ENCODE measurements around the gene PACSIN3. TPM values are rescaled to one million over a fixed set of nuclear protein-coding genes. Genes with fewer than 3 reads are reported as not detected.

PACSIN3 gene
- total RNA-seq, 2 experiments from 2014 or later, result 7.9 to 9.9 TPM

GRCh38 chr11:47180006-47180787 lies 6.0 kb downstream of the PACSIN3 start:
- POLR2A ChIA-PET, result interaction anchor here (0.5 kb wide), 1 partner anchor 49 kb away, joined by 3 read pairs; no protein-coding TSS in a partner anchor
- CTCF ChIA-PET, result interaction anchor here (0.7 to 3.4 kb wide), 8 partner anchors 9 to 245 kb away, joined by 3 to 30 read pairs (median 4); partner anchors contain the start of genes ACP2, DDB2 and PACSIN3

GRCh38 chr11:47179655-47179991 lies 6.6 kb downstream of the PACSIN3 start:
- ChIA-PET POLR2A (interaction anchor here (0.5 kb wide), 1 partner anchor 49 kb away, joined by 3 read pairs; no protein-coding TSS in a partner anchor), CTCF (interaction anchor here (0.9 to 3.4 kb wide), 7 partner anchors 10 to 194 kb away, joined by 3 to 30 read pairs (median 5); partner anchors contain the start of genes ACP2, DDB2 and PACSIN3)

- ChIA-PET CTCF (interaction anchor here (0.9 to 3.4 kb wide), 15 partner anchors 10 to 93 kb away, joined by 3 to 30 read pairs (median 5); partner anchors contain the start of genes ACP2, DDB2 and PACSIN3), POLR2A (no interaction called here)
These were observed 7.2 kb downstream of the PACSIN3 start for GRCh38 chr11:47178737-47179654.

DNA sequence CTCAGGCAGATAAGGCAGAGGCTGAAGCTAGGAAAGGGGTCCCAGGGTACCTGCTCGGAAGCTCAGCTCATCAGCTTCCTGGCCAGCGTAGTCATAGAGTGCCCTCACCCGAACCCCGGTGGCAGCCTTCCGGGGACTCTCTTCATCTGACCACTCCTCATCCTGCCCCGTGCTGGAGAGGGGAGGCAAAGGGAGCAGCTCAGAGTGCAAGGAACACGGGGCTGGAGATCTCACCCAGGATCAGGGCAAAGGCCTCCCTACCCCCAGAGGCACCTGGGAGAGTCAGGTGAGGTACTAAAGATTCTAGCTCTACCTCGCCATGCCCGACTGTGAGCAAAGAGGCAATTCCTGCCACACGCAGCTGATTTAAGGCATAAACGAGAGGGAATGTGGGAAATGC lies 7.9 kb downstream of the PACSIN3 start:
- CTCF ChIA-PET, result interaction anchor here (0.6 to 3.4 kb wide), 14 partner anchors 11 to 233 kb away, joined by 3 to 30 read pairs (median 3); partner anchors contain the start of genes ACP2, DDB2, NR1H3 and PACSIN3

DNA sequence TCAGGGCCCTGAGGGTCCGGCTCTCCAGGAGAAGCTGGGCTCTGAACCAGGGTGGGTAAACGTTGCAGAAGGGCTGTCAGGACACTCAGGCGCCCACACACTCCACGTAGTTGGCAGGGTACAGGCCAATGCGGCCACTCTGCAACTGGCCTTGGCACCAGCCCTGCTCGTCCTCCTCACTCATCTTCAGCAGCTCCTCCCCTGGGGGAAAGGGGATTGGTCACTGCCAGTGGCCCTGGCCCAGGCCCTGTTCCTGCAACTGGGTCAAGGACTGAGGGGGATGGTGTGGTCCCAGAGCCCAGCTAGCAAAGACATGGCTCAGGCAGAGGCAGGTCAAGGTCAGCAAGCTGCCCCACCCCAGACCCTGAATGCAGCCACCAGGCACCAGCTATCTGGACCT lies 8.4 kb downstream of the PACSIN3 start:
- ChIA-PET CTCF (interaction anchor here (0.6 to 3.4 kb wide), 16 partner anchors 7 to 234 kb away, joined by 3 to 30 read pairs (median 4); partner anchors contain the start of genes ACP2, DDB2, NR1H3 and PACSIN3), POLR2A (no interaction called here)

More for the DNA sequence above, 7.9 kb downstream of the PACSIN3 start:
- POLR2A ChIA-PET, result no interaction called here

DNA sequence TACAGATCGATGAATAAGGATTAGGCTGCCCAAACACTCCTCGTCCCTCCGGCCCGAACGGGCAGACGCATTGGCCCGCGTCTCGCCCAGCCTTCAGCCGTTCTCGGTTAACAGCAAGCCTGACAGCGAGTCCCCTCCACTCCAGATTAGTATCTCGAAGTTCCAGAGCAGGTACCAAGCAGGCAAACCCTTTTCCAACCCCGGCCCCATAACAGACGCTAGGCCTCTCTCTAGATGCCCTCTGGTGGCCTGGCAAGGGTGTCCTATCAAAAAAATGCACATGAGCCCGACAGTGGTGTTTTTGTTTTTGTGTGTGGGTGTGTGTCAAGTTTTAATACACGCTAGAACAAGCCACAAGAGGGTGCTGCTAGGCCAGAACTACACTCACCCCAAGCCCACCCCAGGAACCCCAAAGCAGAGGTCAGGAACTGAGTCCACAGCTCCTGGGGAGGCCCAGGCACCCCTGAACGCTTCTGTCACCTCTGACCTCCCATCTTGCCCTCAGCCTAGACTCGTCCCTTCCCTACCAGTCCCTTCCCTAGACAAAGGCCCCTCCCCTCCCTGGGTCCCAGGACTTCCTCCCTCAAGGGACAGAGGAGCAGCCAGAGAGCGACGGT lies 8.9 kb downstream of the PACSIN3 start:
- ChIA-PET POLR2A (interaction anchor here (1.0 kb wide), 1 partner anchor 37 kb away, joined by 5 read pairs; the partner anchor contains the start of gene DDB2), CTCF (interaction anchor here (0.7 to 3.4 kb wide), 13 partner anchors 8 to 234 kb away, joined by 3 to 30 read pairs (median 5); partner anchors contain the start of genes ACP2, DDB2, NR1H3 and PACSIN3)

DNA sequence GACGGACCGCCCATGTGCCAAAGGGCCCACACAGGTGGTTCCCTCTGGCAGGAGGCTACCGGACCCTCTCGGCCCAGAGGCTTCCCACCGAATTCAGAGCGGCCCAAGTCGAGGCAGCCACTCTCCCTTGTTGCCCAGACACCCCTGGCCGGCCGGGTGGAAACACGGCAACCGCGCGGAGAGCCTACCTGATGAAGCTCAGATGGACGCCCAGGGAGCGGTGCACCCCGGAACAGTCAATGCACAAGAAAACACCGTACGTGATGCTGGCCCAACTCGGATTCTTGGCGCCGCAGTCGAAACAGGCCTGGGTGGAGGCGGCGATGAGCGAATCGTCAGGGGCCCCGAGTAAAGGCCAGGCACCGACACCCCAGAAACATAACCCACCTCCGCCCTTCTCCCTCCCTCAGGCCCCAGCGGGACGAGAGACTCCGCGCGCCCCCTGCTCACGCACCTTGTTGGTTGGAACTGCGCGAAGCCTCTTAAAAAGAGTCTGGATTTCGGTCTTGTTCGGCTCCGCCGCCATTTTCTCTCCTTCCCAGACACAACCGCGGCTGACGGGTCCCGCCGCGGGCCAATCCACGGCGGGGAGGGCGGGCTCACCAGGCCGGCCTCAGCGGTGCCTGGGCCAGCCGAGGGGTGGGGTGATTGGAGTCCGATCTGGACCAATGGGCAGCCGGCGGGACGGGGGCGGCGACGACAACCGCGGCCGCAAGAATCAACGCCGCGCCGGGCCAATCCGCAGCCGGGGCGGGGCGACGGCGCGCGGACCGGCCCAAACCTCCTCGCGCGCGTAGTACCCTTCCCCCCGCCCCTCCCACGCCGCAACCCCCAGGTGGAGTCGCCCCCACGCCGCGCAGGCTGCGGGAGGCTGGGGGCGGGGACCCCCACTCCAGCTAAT lies 9.7 kb downstream of the PACSIN3 start, which contains the start of gene ARFGAP2:
Gene ARFGAP2 (minus strand): TSS at position 552 of the 901 bp plus-strand sequence. CDS start 26 bp downstream, at position 526.
- ChIA-PET CTCF (interaction anchor here (0.6 to 3.4 kb wide), 9 partner anchors 9 to 149 kb away, joined by 4 to 30 read pairs (median 8); partner anchors contain the start of genes DDB2, NR1H3 and PACSIN3), POLR2A (interaction anchor here (0.5 to 1.0 kb wide), 2 partner anchors 38 to 291 kb away, joined by 3 to 5 read pairs; partner anchors contain the start of gene DDB2)

DNA sequence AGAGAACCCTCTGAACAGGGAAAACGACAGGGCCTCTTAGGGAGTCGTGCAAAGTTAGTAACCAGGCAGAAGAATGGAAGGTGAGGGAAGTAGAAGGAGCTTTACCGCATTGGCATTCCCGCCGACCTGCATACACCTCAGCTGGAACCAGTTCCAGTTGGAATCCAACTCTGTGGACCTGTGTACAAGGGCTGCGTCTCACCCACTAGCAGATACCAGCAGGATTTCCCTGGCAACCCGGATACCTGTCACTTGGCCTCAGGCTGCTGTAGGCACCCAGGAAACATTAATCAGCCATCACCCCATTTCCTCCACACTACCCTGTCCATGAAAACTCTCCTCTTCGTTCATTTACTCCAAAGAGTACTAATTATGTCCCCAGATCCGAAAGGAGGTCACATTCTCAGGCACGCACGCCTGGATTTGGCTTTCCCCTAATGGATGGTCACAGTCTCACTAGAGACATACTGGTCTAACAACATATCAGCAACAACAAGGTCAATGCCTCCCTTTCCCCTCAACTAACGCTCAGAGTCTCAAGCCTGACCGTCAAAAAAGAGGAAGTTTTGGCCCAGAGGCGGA lies 10.4 kb downstream of the PACSIN3 start:
- ChIA-PET CTCF (interaction anchor here (0.6 to 2.1 kb wide), 2 partner anchors 9 to 148 kb away, joined by 4 to 5 read pairs; no protein-coding TSS in a partner anchor), POLR2A (interaction anchor here (0.5 to 1.2 kb wide), 2 partner anchors 39 to 291 kb away, joined by 3 read pairs; partner anchors contain the start of gene DDB2)

GRCh38 chr11:47172740-47173336 lies 13.4 kb downstream of the PACSIN3 start:
- ChIA-PET CTCF (interaction anchor here (1.9 to 2.2 kb wide), 2 partner anchors 10 to 12 kb away, joined by 5 to 10 read pairs; no protein-coding TSS in a partner anchor), POLR2A (interaction anchor here (0.6 kb wide), 1 partner anchor 64 kb away, joined by 5 read pairs; no protein-coding TSS in a partner anchor)

GRCh38 chr11:47171856-47172255 lies 14.4 kb downstream of the PACSIN3 start:
- POLR2A ChIA-PET, result no interaction called here
- CTCF ChIA-PET, result interaction anchor here (1.2 to 2.2 kb wide), 3 partner anchors 9 to 17 kb away, joined by 5 to 10 read pairs (median 6); no protein-coding TSS in a partner anchor

GRCh38 chr11:47171061-47171838 lies 15.0 kb downstream of the PACSIN3 start:
- CTCF ChIA-PET, result interaction anchor here (1.2 to 2.2 kb wide), 3 partner anchors 8 to 17 kb away, joined by 5 to 10 read pairs (median 6); no protein-coding TSS in a partner anchor
- POLR2A ChIA-PET, result no interaction called here

- ChIA-PET POLR2A (no interaction called here), CTCF (no interaction called here)
These were observed 19.9 kb downstream of the PACSIN3 start for GRCh38 chr11:47166368-47166767.

- ChIA-PET POLR2A (interaction anchor here (0.6 kb wide), 1 partner anchor 14 kb away, joined by 3 read pairs; no protein-coding TSS in a partner anchor), CTCF (no interaction called here)
These were observed 20.9 kb downstream of the PACSIN3 start for GRCh38 chr11:47165253-47165840.

GRCh38 chr11:47164321-47164720 lies 21.9 kb downstream of the PACSIN3 start:
- POLR2A ChIA-PET, result no interaction called here

DNA sequence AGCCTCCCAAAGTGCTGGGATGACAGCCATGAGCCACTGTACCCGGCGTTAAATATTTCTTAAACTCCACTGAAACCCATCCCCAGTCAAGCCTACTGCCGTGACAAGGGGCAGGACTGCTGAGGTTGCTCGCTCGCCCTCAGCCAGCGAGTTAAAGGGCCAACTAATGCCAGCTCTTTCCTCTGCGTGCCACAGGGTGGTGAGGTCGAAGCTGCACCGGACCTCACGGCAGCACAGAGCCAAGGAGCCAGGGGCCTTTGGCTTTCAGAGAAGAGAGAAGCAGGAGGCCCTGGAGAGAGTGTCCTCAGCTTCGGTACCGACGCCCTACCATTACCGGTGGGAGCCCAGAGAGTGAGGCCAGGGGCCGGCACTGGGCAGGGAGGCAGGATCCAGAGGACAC lies 22.3 kb downstream of the PACSIN3 start:
- CTCF ChIA-PET, result interaction anchor here (1.1 to 1.5 kb wide), 2 partner anchors 14 to 591 kb away, joined by 3 read pairs; no protein-coding TSS in a partner anchor
- POLR2A ChIA-PET, result no interaction called here

More at GRCh38 chr11:47164321-47164720, 21.9 kb downstream of the PACSIN3 start:
- CTCF ChIA-PET, result no interaction called here

All from activated CD8-positive, alpha-beta memory T cell treated with anti-CD3 and anti-CD28 coated beads for 36 hours (primary cell).